SK-N-SH (cell line): ENCODE measurements around the gene TENT5A.
"Not testable (repeated sequence)": the region's sequence is repeated elsewhere in the genome, so short reads cannot be mapped to it uniquely, and the experiment has no call there.

Source experiments
- CHD2 ChIP-seq: fragments of 150-350 bp; IDR thresholded peaks from 2 replicates; pipeline ENCODE4 v1.6.1; 2018; ENCODE audit warnings: low read length; ENCODE audit not compliant: partially characterized antibody
- EP300 ChIP-seq, 2 experiments: IDR thresholded peaks; 2 replicates each; pipeline versions ENCODE4 v1.4.0 to v1.6.1; 2012; ENCODE audit warnings: borderline replicate concordance in 1 of 2, low read depth in 1 of 2, low read length in 1 of 2
- EZH2phosphoT487 ChIP-seq: fragments of 200-600 bp; sonication (generic); IDR thresholded peaks from 2 replicates; pipeline ENCODE4 v1.6.1; 2017; ENCODE audit warnings: low read depth, mixed run types, mild to moderate bottlenecking, antibody characterized with exemption, moderate library complexity, borderline replicate concordance
- GATA2 ChIP-seq: sonication (generic); formaldehyde crosslinking; IDR thresholded peaks from 2 replicates; pipeline ENCODE4 v1.5.0; 2020; ENCODE audit warnings: mild to moderate bottlenecking, missing genetic modification reagents
- JUND ChIP-seq: IDR thresholded peaks from 2 replicates; pipeline ENCODE4 v1.4.0; 2012
- MXI1 ChIP-seq: IDR thresholded peaks from 2 replicates; pipeline ENCODE4 v1.6.1; 2012; ENCODE audit warnings: mild to moderate bottlenecking, low read depth, low read length, improper control_type of control experiment
- POLR2AphosphoS5 ChIP-seq: IDR thresholded peaks from 2 replicates; pipeline ENCODE4 v1.6.1; 2012; ENCODE audit warnings: low read depth, low read length
- RAD21 ChIP-seq: IDR thresholded peaks from 2 replicates; pipeline ENCODE4 v1.6.1; 2012; ENCODE audit warnings: mild to moderate bottlenecking, low read length
- REST ChIP-seq: IDR thresholded peaks from 2 replicates; pipeline ENCODE4 v1.6.1; 2012; ENCODE audit warnings: mild to moderate bottlenecking, low read depth, low read length, moderate library complexity
- RXRA ChIP-seq: IDR thresholded peaks from 2 replicates; pipeline ENCODE4 v1.4.0; 2012; ENCODE audit warnings: low read depth, mild to moderate bottlenecking, borderline replicate concordance
- SIN3A ChIP-seq: IDR thresholded peaks from 2 replicates; pipeline ENCODE4 v1.6.1; 2012; ENCODE audit warnings: low read depth, mild to moderate bottlenecking, low read length, moderate library complexity, borderline replicate concordance
- TF ChIP-seq, protein P1 (sequence below): IDR thresholded peaks from 2 replicates; pipeline ENCODE4 v1.4.0; 2012; ENCODE audit warnings: low read depth
- TF ChIP-seq, protein P2 (sequence below): fragments of 200-600 bp; sonication (generic); IDR thresholded peaks from 2 replicates; pipeline ENCODE4 v1.6.1; 2017; ENCODE audit warnings: antibody characterized with exemption, mild to moderate bottlenecking, moderate library complexity
- TF ChIP-seq, protein P3 (sequence below): IDR thresholded peaks from 2 replicates; pipeline ENCODE4; 2012

DNA sequence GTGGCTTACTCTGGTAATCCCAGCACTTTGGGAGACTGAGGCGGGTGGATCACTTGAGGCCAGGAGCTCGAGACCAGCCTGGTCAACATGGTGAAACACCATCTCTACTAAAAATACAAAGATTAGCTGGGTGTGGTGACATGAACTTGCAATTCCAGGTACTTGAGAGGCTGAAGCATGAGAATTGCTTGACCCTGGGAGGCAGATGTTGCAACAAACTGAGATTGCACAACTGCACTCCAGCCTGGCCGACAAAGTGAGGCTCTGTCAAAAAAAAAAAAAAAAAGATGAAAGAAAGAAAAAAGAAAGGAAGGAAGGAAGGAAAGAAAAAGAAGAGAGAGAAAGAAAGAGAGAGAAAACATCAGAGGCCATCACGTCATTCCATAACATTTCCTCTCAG is 23.7 kb upstream of the TENT5A start:
- TF ChIP-seq, protein P1, sequence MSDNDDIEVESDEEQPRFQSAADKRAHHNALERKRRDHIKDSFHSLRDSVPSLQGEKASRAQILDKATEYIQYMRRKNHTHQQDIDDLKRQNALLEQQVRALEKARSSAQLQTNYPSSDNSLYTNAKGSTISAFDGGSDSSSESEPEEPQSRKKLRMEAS, result not testable (repeated sequence)
- TF ChIP-seq POLR2AphosphoS5; GATA2; SIN3A; EP300 (IDR thresholded peaks at IDR 0.05; ENCODE audit: borderline replicate concordance in 1 of 2, low read depth in 1 of 2, low read length in 1 of 2); MXI1; REST; RAD21; JUND; EZH2phosphoT487; CHD2; RXRA: not testable (repeated sequence)
- TF ChIP-seq, protein P2, sequence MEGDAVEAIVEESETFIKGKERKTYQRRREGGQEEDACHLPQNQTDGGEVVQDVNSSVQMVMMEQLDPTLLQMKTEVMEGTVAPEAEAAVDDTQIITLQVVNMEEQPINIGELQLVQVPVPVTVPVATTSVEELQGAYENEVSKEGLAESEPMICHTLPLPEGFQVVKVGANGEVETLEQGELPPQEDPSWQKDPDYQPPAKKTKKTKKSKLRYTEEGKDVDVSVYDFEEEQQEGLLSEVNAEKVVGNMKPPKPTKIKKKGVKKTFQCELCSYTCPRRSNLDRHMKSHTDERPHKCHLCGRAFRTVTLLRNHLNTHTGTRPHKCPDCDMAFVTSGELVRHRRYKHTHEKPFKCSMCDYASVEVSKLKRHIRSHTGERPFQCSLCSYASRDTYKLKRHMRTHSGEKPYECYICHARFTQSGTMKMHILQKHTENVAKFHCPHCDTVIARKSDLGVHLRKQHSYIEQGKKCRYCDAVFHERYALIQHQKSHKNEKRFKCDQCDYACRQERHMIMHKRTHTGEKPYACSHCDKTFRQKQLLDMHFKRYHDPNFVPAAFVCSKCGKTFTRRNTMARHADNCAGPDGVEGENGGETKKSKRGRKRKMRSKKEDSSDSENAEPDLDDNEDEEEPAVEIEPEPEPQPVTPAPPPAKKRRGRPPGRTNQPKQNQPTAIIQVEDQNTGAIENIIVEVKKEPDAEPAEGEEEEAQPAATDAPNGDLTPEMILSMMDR, result not testable (repeated sequence)
- TF ChIP-seq, protein P3, sequence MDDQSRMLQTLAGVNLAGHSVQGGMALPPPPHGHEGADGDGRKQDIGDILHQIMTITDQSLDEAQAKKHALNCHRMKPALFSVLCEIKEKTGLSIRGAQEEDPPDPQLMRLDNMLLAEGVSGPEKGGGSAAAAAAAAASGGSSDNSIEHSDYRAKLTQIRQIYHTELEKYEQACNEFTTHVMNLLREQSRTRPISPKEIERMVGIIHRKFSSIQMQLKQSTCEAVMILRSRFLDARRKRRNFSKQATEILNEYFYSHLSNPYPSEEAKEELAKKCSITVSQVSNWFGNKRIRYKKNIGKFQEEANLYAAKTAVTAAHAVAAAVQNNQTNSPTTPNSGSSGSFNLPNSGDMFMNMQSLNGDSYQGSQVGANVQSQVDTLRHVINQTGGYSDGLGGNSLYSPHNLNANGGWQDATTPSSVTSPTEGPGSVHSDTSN, result not testable (repeated sequence)
